NB4 (cell line): ENCODE results near the gene ZNF37A.

ENCODE experiments used
- CTCF ChIP-seq: IDR thresholded peaks from one replicate; pipeline ENCODE4 v1.5.1; 2012; ENCODE audit warnings: low read depth, low read length
- POLR2A ChIP-seq: IDR thresholded peaks from 2 replicates; pipeline ENCODE4 v1.6.1; 2011; ENCODE audit warnings: mild to moderate bottlenecking; ENCODE audit not compliant: insufficient read length; ENCODE audit errors: extremely low read depth
- TF ChIP-seq, protein P1 (sequence below): IDR thresholded peaks from 2 replicates; pipeline ENCODE4 v1.6.1; 2011; ENCODE audit warnings: low read depth, low read length

DNA sequence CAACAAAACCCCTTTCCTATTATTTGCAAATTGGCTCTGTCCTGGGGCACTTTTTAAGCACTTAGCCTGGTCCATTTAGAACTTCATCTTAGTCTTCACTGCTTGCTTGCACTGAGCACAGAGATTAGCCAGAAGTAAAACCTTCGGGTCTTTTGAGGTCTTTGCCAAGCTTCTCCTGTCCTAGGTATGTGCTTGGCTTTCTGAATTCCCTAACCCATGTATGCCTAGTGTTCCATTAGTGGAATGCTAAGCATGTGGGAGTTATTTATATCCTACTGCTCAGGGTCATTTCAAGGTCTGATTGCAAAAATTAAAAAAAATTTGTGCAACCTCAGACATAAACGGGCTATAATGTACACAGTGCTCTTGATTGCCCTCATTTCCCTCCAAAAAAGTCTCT, 18.0 kb downstream of the ZNF37A start:
- TF ChIP-seq, protein P1, sequence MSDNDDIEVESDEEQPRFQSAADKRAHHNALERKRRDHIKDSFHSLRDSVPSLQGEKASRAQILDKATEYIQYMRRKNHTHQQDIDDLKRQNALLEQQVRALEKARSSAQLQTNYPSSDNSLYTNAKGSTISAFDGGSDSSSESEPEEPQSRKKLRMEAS: no peak
- TF ChIP-seq CTCF (no peak), POLR2A (no peak)
